GM06990 (cell line): ENCODE data around the gene CCNA2.

ENCODE experiments used
- DNase-seq: peaks from one replicate; pipeline ENCODE4 v3.0.0-alpha.2; 2011; ENCODE audit not compliant: insufficient read length; ENCODE audit errors: extremely low read depth
- H3K27me3 ChIP-seq: replicated peaks from 2 replicates; pipeline ENCODE4 v1.6.0; 2011; ENCODE audit warnings: low read length; ENCODE audit not compliant: control insufficient read depth, insufficient read depth
- H3K36me3 ChIP-seq: 2 replicates; pipeline ENCODE4 v1.5.1; 2011; ENCODE audit warnings: low read length; ENCODE audit not compliant: control insufficient read depth, insufficient read depth
- H3K4me3 ChIP-seq: replicated peaks from 2 replicates; pipeline ENCODE4 v1.5.1; 2011; ENCODE audit warnings: low read depth, mild to moderate bottlenecking, control low read depth, low read length
- TF ChIP-seq, protein P1 (sequence below): IDR thresholded peaks from 2 replicates; pipeline ENCODE4 v1.5.1; 2011; ENCODE audit warnings: low read length, control low read depth, mild to moderate bottlenecking, inconsistent platforms; ENCODE audit not compliant: insufficient read depth, poor library complexity, severe bottlenecking

Gene CCNA2

DNA sequence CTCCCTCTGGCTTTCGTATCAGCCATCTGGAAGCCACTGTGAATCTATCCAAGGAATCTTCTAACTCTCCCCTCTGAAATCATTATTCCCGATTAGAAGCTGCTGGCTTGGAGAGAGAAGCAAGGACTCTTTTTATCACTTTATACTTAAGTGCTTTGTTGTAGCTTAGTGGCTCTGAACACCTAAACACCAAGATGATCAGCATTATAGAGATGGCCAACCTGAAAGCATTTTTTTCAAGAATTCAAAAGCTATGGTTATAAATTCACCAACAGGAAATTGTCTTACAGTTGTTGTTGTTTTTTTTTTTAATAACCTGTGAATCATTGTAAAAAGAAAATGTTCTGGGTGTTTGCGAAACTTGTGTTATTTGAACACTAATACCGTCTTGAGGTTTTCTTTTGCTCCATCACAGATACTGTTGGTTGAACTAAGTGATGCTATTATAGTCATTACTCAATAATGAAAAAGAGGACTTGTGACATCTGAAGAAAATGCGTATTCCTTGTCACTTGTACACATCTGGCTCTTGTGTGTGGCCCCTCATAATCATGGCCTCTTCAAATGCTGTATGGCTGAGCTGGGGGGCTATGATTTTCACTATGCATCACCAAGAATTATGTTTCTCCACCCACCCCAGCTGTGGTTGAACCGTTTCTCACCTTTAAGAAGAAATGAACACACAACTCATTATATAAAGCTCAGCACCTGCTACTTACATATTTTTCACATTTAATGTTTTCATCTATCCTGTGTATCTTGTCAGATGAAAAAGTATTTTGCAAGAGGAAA lies 46.9 kb downstream of the CCNA2 start:
- TF ChIP-seq, protein P1, sequence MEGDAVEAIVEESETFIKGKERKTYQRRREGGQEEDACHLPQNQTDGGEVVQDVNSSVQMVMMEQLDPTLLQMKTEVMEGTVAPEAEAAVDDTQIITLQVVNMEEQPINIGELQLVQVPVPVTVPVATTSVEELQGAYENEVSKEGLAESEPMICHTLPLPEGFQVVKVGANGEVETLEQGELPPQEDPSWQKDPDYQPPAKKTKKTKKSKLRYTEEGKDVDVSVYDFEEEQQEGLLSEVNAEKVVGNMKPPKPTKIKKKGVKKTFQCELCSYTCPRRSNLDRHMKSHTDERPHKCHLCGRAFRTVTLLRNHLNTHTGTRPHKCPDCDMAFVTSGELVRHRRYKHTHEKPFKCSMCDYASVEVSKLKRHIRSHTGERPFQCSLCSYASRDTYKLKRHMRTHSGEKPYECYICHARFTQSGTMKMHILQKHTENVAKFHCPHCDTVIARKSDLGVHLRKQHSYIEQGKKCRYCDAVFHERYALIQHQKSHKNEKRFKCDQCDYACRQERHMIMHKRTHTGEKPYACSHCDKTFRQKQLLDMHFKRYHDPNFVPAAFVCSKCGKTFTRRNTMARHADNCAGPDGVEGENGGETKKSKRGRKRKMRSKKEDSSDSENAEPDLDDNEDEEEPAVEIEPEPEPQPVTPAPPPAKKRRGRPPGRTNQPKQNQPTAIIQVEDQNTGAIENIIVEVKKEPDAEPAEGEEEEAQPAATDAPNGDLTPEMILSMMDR, result no peak
- Histone ChIP-seq H3K36me3 (no peaks in the 10 kb centered on the region), H3K27me3 (no peaks in the 10 kb centered on the region), H3K4me3 (no peak overlapping the region)
- no peak for DNase-seq

DNA sequence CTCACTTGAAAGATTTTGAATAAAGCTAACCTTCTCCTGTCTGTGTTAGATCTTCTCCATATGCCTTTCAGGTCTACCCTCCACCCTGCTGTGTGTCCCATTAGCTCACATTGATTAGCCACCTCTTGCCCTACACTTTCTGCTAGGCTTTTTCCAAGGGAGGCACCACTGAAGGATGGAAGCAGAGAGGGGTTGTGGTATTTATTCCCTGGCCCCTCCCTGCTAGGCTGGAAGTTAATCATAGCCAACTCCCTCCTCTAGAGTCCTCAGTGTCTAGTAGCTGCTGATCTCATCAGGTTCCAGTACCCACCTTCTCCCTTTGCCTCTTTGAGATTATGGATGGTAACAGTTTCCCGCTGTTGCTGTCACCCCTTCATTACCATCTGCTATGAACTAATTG lies 49.8 kb downstream of the CCNA2 start:
- TF ChIP-seq, protein P1, result no peak
- H3K27me3 ChIP-seq, result no peaks in the 10 kb centered on the region; the same call in 1 of the 2 replicates
- no peaks in the 10 kb centered on the region for H3K36me3 ChIP-seq
- no peak overlapping the region for H3K4me3 ChIP-seq
- DNase-seq, result no peak

DNA sequence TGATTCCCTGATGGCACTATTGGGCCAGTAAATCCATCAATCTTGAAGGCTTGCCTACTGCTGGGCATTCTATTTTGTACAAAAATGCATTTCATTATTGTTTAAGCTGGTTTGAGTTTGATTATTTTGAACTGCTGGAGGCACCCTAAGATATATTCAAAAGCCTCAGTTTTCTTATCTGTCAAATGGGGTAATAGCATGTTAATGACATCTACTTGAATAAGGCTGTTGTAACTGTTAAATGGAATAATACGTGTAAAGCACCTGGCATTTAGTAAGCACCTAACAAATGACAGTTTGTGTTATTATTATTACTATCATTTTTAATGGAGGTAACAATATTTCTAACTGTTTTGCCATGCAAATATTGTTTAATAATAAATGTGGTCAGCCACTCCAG lies 51.8 kb downstream of the CCNA2 start:
- Histone ChIP-seq H3K27me3 (no peaks in the 10 kb centered on the region; the same call in none of the 2 replicates), H3K36me3 (no peaks in the 10 kb centered on the region), H3K4me3 (no peak overlapping the region)
- DNase-seq, result no peak
- TF ChIP-seq, protein P1, result no peak

GRCh38 chr4:121769341-121769740 lies 54.3 kb downstream of the CCNA2 start:
- no peaks in the 10 kb centered on the region for H3K36me3 ChIP-seq
- no peak overlapping the region for H3K4me3 ChIP-seq
- DNase-seq, result no peak
- TF ChIP-seq, protein P1, result no peak
- peaks cover 2% of the 10 kb centered on the region for H3K27me3 ChIP-seq

- Histone ChIP-seq H3K27me3 (peaks cover 2% of the 10 kb centered on the region), H3K4me3 (no peak overlapping the region)
Measured at GRCh38 chr4:121767166-121767565, 56.5 kb downstream of the CCNA2 start.

More at GRCh38 chr4:121767166-121767565, 56.5 kb downstream of the CCNA2 start:
- H3K36me3 ChIP-seq, result no peaks in the 10 kb centered on the region
- DNase-seq, result no peak
- TF ChIP-seq, protein P1, result no peak
